Testis (tissue), 2 donors: Measurements from ENCODE around the gene PTPRT.

ENCODE experiments used
- POLR2A ChIP-seq: fragments of 450-650 bp; IDR thresholded peaks from one replicate; pipeline ENCODE4 v1.6.1; 2017; ENCODE audit warnings: antibody characterized with exemption, mild to moderate bottlenecking, moderate library complexity
- TF ChIP-seq, protein P1 (sequence below), 3 experiments: fragments of 450-650 bp in 2 of 3; fragments of 200-600 bp in 1 of 3; sonication (generic) in 1 of 3; IDR thresholded peaks; one replicate each; pipeline ENCODE4 v1.5.1; 2016 to 2019; ENCODE audit warnings: antibody characterized with exemption in 3 of 3, mild to moderate bottlenecking in 2 of 3, moderate library complexity in 1 of 3

DNA sequence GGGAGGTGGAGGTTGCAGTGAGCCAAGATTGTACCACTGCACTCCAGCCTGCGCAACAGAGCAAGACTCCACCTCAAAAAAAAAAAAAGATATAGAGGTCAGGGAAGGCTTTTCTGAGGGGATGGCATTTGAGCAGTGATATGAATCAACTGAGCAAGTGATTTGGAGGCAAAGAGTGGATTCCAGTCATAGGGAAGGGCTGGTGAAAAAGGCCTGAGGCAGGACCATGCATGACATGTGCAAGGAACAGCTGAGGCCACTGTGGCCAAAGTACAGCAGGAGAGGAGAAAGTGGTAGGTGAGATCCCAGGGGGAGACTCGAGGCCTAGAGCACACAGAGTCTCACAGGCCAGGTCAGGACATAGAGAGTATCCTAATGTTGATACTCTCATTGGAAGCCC, 20.1 kb upstream of the PTPRT start:
- TF ChIP-seq, protein P1, sequence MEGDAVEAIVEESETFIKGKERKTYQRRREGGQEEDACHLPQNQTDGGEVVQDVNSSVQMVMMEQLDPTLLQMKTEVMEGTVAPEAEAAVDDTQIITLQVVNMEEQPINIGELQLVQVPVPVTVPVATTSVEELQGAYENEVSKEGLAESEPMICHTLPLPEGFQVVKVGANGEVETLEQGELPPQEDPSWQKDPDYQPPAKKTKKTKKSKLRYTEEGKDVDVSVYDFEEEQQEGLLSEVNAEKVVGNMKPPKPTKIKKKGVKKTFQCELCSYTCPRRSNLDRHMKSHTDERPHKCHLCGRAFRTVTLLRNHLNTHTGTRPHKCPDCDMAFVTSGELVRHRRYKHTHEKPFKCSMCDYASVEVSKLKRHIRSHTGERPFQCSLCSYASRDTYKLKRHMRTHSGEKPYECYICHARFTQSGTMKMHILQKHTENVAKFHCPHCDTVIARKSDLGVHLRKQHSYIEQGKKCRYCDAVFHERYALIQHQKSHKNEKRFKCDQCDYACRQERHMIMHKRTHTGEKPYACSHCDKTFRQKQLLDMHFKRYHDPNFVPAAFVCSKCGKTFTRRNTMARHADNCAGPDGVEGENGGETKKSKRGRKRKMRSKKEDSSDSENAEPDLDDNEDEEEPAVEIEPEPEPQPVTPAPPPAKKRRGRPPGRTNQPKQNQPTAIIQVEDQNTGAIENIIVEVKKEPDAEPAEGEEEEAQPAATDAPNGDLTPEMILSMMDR (IDR thresholded peaks at IDR 0.05), result no peak
- TF ChIP-seq POLR2A, result no peak
